HCT116 (cell line): ENCODE measurements around the gene THSD4. TPM values are rescaled to one million over a fixed set of nuclear protein-coding genes. Genes with fewer than 3 reads are reported as not detected.

ENCODE experiments used
- ATAC-seq: fragments of 200-7000 bp; cut with Tn5 transposase; 2 replicates; pipeline ENCODE4 v1.9.1; 2020; ENCODE audit warnings: mild to moderate bottlenecking, moderate library complexity
- BruUV-seq: library from RNA; stranded (reverse); fragments of 400-500 nt; replicated peaks from 2 replicates; lab custom pipeline; 2021; lab: Mats Ljungman, UMichigan
- CTCF ChIA-PET: fragments of 300-600 bp; sonication (Branson Sonifier 250); formaldehyde crosslinking; loops from one replicate; lab custom pipeline; 2021; ENCODE audit warnings: antibody characterized with exemption; lab: Charles Lee
- POLR2A ChIA-PET: fragments of 300-600, 350-600 bp; sonication (Branson Sonifier 250); formaldehyde crosslinking; loops from one replicate; lab custom pipeline; 2021; ENCODE audit warnings: antibody characterized with exemption; lab: Charles Lee
- RAD21 ChIA-PET, 2 experiments: fragments of 300-600 bp; sonication (Branson Sonifier 250); formaldehyde crosslinking; loops; one replicate each; lab custom pipeline; 2023; ENCODE audit warnings: low total read pairs in 2 of 2; ENCODE audit not compliant: uncharacterized antibody in 2 of 2, unreplicated experiment in 2 of 2, low non-redundant PET in 1 of 2; lab: Charles Lee
- DNase-seq: peaks from one replicate; pipeline ENCODE4 v3.0.0-alpha.2; 2010; ENCODE audit warnings: low read depth, low spot score
- H2AFZ ChIP-seq: fragments of 200-600 bp; shearing (Covaris generic), sonication (generic); 2 replicates; pipeline ENCODE4 v1.6.1; 2017; ENCODE audit warnings: low read depth, mixed run types, mixed read lengths, antibody characterized with exemption, low read length; ENCODE audit not compliant: poor library complexity, severe bottlenecking
- H3K27ac ChIP-seq: 2 replicates; pipeline ENCODE4 v1.5.1; 2012; ENCODE audit warnings: low read depth, low read length
- H3K27me3 ChIP-seq: fragments of 200-600 bp; sonication (generic); 2 replicates; pipeline ENCODE4 v1.6.1; 2016; ENCODE audit warnings: mixed run types, low read length, mixed read lengths; ENCODE audit not compliant: insufficient read depth
- H3K36me3 ChIP-seq, 2 experiments: fragments of 200-500 bp in 1 of 2; fragments of 200-600 bp in 1 of 2; sonication (Bioruptor generic) in 1 of 2; sonication (generic) in 1 of 2; 2 replicates each; pipeline versions ENCODE4 v1.5.1 to v1.6.1; 2014 to 2016; ENCODE audit warnings: low read length in 2 of 2, inconsistent platforms in 1 of 2, mixed read lengths in 1 of 2, mixed run types in 1 of 2; ENCODE audit not compliant: insufficient read depth in 2 of 2, control insufficient read depth in 1 of 2
- H3K4me1 ChIP-seq, 2 experiments: fragments of 200-600 bp in 1 of 2; sonication (generic) in 1 of 2; 2 replicates each; pipeline versions ENCODE4 v1.5.1 to v1.6.1; 2012 to 2017; ENCODE audit warnings: low read length in 2 of 2, inconsistent platforms in 1 of 2, mild to moderate bottlenecking in 1 of 2, mixed read lengths in 1 of 2, mixed run types in 1 of 2, moderate library complexity in 1 of 2; ENCODE audit not compliant: insufficient read depth in 2 of 2, control insufficient read depth in 1 of 2
- H3K4me2 ChIP-seq: fragments of 200-600 bp; sonication (generic); 2 replicates; pipeline ENCODE4 v1.6.1; 2017; ENCODE audit warnings: mixed run types, low read length, mixed read lengths
- H3K4me3 ChIP-seq, 2 experiments: fragments of 200-600 bp in 1 of 2; sonication (generic) in 1 of 2; replicated peaks in 1 of 2; 2 replicates each; pipeline ENCODE4 v1.5.1; 2011 to 2016; ENCODE audit warnings: low read length in 2 of 2, control low read depth in 1 of 2, low read depth in 1 of 2, mild to moderate bottlenecking in 1 of 2, mixed read lengths in 1 of 2, mixed run types in 1 of 2
- H3K79me2 ChIP-seq: fragments of 200-600 bp; sonication (generic); 2 replicates; pipeline ENCODE4 v1.6.1; 2017; ENCODE audit warnings: mild to moderate bottlenecking, mixed run types, low read length, moderate library complexity, mixed read lengths; ENCODE audit not compliant: insufficient read depth
- H3K9ac ChIP-seq: fragments of 200-600 bp; sonication (generic); 2 replicates; pipeline ENCODE4 v1.6.1; 2016; ENCODE audit warnings: low read length, mixed read lengths
- H3K9me2 ChIP-seq: fragments of 200-600 bp; sonication (generic), shearing (Covaris generic); 2 replicates; pipeline ENCODE4 v1.6.1; 2017; ENCODE audit warnings: mixed run types, mild to moderate bottlenecking, moderate library complexity; ENCODE audit not compliant: insufficient read depth
- H3K9me3 ChIP-seq, 2 experiments: fragments of 200-500 bp in 1 of 2; fragments of 200-600 bp in 1 of 2; sonication (Bioruptor generic) in 1 of 2; sonication (generic) in 1 of 2; 2 replicates each; pipeline ENCODE4 v1.6.1; 2014 to 2017; ENCODE audit warnings: low read length in 2 of 2, mixed read lengths in 2 of 2, inconsistent platforms in 1 of 2, low read depth in 1 of 2, mild to moderate bottlenecking in 1 of 2, mixed run types in 1 of 2, moderate library complexity in 1 of 2; ENCODE audit not compliant: control insufficient read depth in 1 of 2, insufficient read depth in 1 of 2
- H4K20me1 ChIP-seq: fragments of 200-600 bp; sonication (generic), shearing (Covaris generic); 2 replicates; pipeline ENCODE4 v1.6.1; 2017; ENCODE audit warnings: mixed run types, mild to moderate bottlenecking, moderate library complexity; ENCODE audit not compliant: insufficient read depth
- ATF3 ChIP-seq: IDR thresholded peaks from 2 replicates; pipeline ENCODE4 v1.6.1; 2012
- CBX3 ChIP-seq: IDR thresholded peaks from 2 replicates; pipeline ENCODE4 v1.6.1; 2012; ENCODE audit warnings: low read depth
- ELF1 ChIP-seq: IDR thresholded peaks from 2 replicates; pipeline ENCODE4 v1.6.1; 2012; ENCODE audit warnings: low read depth, borderline replicate concordance
- EZH2 ChIP-seq: fragments of 200-600 bp; sonication (generic); IDR thresholded peaks from 2 replicates; pipeline ENCODE4 v1.6.1; 2017; ENCODE audit warnings: antibody characterized with exemption, mixed run types
- FOSL1 ChIP-seq: IDR thresholded peaks from 2 replicates; pipeline ENCODE4 v1.6.1; 2012; ENCODE audit warnings: low read depth
- JUND ChIP-seq: IDR thresholded peaks from 2 replicates; pipeline ENCODE4 v1.6.1; 2012
- POLR2A ChIP-seq: IDR thresholded peaks from 2 replicates; pipeline ENCODE4 v1.7.0; 2011; ENCODE audit warnings: borderline replicate concordance; ENCODE audit not compliant: insufficient read depth, insufficient read length; ENCODE audit errors: extremely low read depth
- REST ChIP-seq: IDR thresholded peaks from 2 replicates; pipeline ENCODE4 v1.6.1; 2012; ENCODE audit warnings: low read depth
- SIN3A ChIP-seq: IDR thresholded peaks from 2 replicates; pipeline ENCODE4 v1.6.1; 2012; ENCODE audit warnings: low read depth
- SRF ChIP-seq: IDR thresholded peaks from 2 replicates; pipeline ENCODE4 v1.6.1; 2012; ENCODE audit warnings: low read depth
- ZFX ChIP-seq: fragments of 450-650 bp; IDR thresholded peaks from 2 replicates; pipeline ENCODE4 v1.6.1; 2017
- ZNF274 ChIP-seq: fragments of 200-500 bp; sonication (Bioruptor generic); IDR thresholded peaks from 2 replicates; pipeline ENCODE4 v1.6.1; 2014; ENCODE audit warnings: mild to moderate bottlenecking, low read depth, low read length, inconsistent platforms
- intact Hi-C: fragments of 100-400 bp; cut with micrococcal nuclease; formaldehyde crosslinking; loops from 2 replicates; pipeline ENCODE4 v1.10.0; 2022
- total RNA-seq: library from RNA; stranded (reverse); gene quantifications from one replicate; pipeline ENCODE4 v1.2.1, GENCODE V29; 2021; ENCODE audit not compliant: unreplicated experiment

Gene THSD4
- total RNA-seq, 1 experiment from 2014 or later = 30.5 TPM

- ChIA-PET RAD21 (no interaction called here), POLR2A (no interaction called here)
- intact Hi-C loops = no loop called here
- ATAC-seq = no peak
- no peaks in the 10 kb centered on the region for H3K9me3 ChIP-seq
- H3K27me3 ChIP-seq = no peaks in the 10 kb centered on the region
- TF ChIP-seq SIN3A = no peak
- no peak for TF ChIP-seq ATF3
- no peak for TF ChIP-seq REST
- TF ChIP-seq, all 23 proteins: peak for 0
- no peaks in the 10 kb centered on the region for H3K36me3 ChIP-seq
- H4K20me1 ChIP-seq = no peaks in the 10 kb centered on the region
- no peak overlapping the region for H3K9ac ChIP-seq
- no peaks in the 10 kb centered on the region for H3K9me2 ChIP-seq
- no peak overlapping the region for H3K4me3 ChIP-seq
- no peak overlapping the region for H2AFZ ChIP-seq
- CTCF ChIA-PET = no interaction called here
- no peak for DNase-seq
- peaks cover 0 to 9% of the 10 kb centered on the region in 2 experiments; a peak in 1 of 4 replicates for H3K4me1 ChIP-seq
- no peaks in the 10 kb centered on the region for H3K79me2 ChIP-seq
- H3K4me2 ChIP-seq = no peak overlapping the region
- BruUV-seq = no TSS peak
- no peak overlapping the region for H3K27ac ChIP-seq
Measured at GRCh38 chr15:71344316-71344715, 229.0 kb downstream of the THSD4 start.

- CTCF ChIA-PET = no interaction called here
- DNase-seq = no peak
- no peaks in the 10 kb centered on the region for H3K36me3 ChIP-seq
- no peak overlapping the region for H3K9ac ChIP-seq
- BruUV-seq = no TSS peak
- no peak overlapping the region for H3K4me3 ChIP-seq
- POLR2A ChIA-PET = no interaction called here
- no peak overlapping the region for H3K27ac ChIP-seq
- H3K79me2 ChIP-seq = no peaks in the 10 kb centered on the region
- no peaks in the 10 kb centered on the region for H3K9me2 ChIP-seq
- no peak overlapping the region for H3K4me2 ChIP-seq
- peaks cover 0 to 9% of the 10 kb centered on the region in 2 experiments; a peak in 1 of 4 replicates for H3K4me1 ChIP-seq
- RAD21 ChIA-PET = no interaction called here
- H2AFZ ChIP-seq = no peak overlapping the region
- intact Hi-C loops = no loop called here
- no peaks in the 10 kb centered on the region for H3K9me3 ChIP-seq
- H4K20me1 ChIP-seq = no peaks in the 10 kb centered on the region
- H3K27me3 ChIP-seq = no peaks in the 10 kb centered on the region
- TF ChIP-seq FOSL1 = no peak
- TF ChIP-seq EZH2 = no peak
- TF ChIP-seq ELF1 = no peak
- no peak for TF ChIP-seq ZNF274
- no peak for TF ChIP-seq SRF
- TF ChIP-seq POLR2A = no peak
- no peak for TF ChIP-seq JUND
- TF ChIP-seq ATF3 = no peak
- TF ChIP-seq ZFX = no peak
- TF ChIP-seq CBX3 = no peak
- TF ChIP-seq, all 23 proteins: peak for 0
- no peak for ATAC-seq
Measured at GRCh38 chr15:71345186-71345585, 229.9 kb downstream of the THSD4 start.
